Gastroesophageal sphincter (tissue), 4 donors: ENCODE data around the gene DMRTC1B. TPM values are rescaled to one million over a fixed set of nuclear protein-coding genes. Genes with fewer than 3 reads are reported as not detected.
"Not testable (repeated sequence)": the region's sequence is repeated elsewhere in the genome, so short reads cannot be mapped to it uniquely, and the experiment has no call there.

ENCODE experiments used
- ATAC-seq: fragments of 150-250 bp; one replicate; pipeline ENCODE4 v1.9.1; 2016; ENCODE audit warnings: mild to moderate bottlenecking, moderate library complexity
- H3K27ac ChIP-seq, 4 donors: fragments of 200-600 bp; sonication (generic) in 3 of 4; 1 replicate in 3 of 4; 2 replicates in 1 of 4; pipeline ENCODE4 v1.5.1; 2016 to 2019
- H3K27me3 ChIP-seq: fragments of 200-600 bp; sonication (generic); one replicate; pipeline ENCODE4 v1.5.1; 2019
- H3K36me3 ChIP-seq, 2 donors: fragments of 200-600 bp; sonication (generic); one replicate each; pipeline ENCODE4 v1.5.1; 2019; ENCODE audit warnings: control low read depth in 1 of 2
- H3K4me1 ChIP-seq, 3 donors: fragments of 200-600 bp; sonication (generic); 1 replicate in 2 of 3; 2 replicates in 1 of 3; pipeline ENCODE4 v1.5.1; 2016 to 2019; ENCODE audit warnings: control low read depth in 2 of 3
- H3K4me3 ChIP-seq, 2 donors: fragments of 200-600 bp; sonication (generic); one replicate each; pipeline ENCODE4 v1.5.1; 2019; ENCODE audit warnings: mild to moderate bottlenecking in 1 of 2, moderate library complexity in 1 of 2
- H3K9me3 ChIP-seq, 3 donors: fragments of 200-600 bp; sonication (generic); one replicate each; pipeline ENCODE4 v1.5.1; 2017 to 2019; ENCODE audit warnings: control low read depth in 2 of 3
- WGBS, 2 donors: methylation state at CpG; one replicate each; pipeline ENCODE4 v1.1.5; 2018; ENCODE audit warnings: low coverage in 1 of 2; 5-methylcytosine and 5-hydroxymethylcytosine counted together
- small RNA-seq, 4 donors: library from RNA; depleted of rRNA; stranded (forward); fragments of <200 nt; gene quantifications; one replicate each; pipeline ENCODE3, GENCODE V24; 2016
- total RNA-seq, 4 donors: library from RNA; depleted of rRNA; stranded (reverse); fragments of >200 nt; gene quantifications; one replicate each; pipeline ENCODE4 v1.1.0, GENCODE V29; 2016

DMRTC1B gene
- total RNA-seq, 4 donors from 2014 or later: not detected

DNA sequence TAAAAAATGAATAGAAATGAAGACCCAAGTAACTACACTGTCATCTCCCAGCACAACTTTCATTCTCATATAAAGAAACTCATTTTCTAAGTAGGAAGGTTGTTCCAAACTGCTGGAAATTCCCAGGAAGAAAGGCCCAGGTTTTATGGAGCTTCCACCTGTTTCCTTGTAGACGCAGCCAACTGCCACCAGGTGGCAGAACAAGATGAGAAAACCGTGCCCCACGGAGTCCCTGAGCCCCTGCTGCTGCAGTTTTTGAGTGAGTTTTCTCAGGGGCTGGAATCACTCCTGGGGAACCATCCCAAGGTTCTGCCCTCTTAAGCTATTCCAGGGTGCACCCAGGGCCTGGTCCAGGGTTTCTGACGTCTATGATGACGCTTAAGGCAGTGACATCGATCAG lies 7.3 kb downstream of the DMRTC1B start:
- ATAC-seq, H3K27ac ChIP-seq, H3K36me3 ChIP-seq, H3K27me3 ChIP-seq, H3K4me3 ChIP-seq, H3K4me1 ChIP-seq, H3K9me3 ChIP-seq: not testable (repeated sequence)
- WGBS, 2 donors: no CpG with 5 or more reads among the region's 6 CpGs

DNA sequence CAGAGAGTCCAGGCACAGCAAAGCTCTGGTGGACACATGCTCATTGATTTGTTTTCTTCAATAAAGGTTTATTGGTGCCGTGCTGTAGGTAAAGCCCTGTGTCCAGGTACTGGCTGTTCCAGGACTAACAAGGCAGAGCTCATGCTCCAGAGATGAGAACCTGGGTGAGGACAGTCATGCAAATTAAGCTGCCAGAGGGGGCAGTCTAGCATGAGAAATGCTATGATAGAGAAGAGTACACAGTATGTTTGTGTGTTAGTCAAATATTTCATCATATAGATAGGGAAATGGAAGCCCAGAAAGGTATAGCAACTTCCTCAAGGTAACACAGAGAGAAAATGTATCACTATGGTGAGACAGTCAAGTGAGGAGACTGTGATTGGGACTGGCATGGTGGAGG lies 11.5 kb downstream of the DMRTC1B start:
- H3K4me1 ChIP-seq, H3K27me3 ChIP-seq, H3K4me3 ChIP-seq, ATAC-seq, H3K9me3 ChIP-seq, H3K27ac ChIP-seq, H3K36me3 ChIP-seq: not testable (repeated sequence)
- no CpG with 5 or more reads among the region's 1 CpG for WGBS, 2 donors

DNA sequence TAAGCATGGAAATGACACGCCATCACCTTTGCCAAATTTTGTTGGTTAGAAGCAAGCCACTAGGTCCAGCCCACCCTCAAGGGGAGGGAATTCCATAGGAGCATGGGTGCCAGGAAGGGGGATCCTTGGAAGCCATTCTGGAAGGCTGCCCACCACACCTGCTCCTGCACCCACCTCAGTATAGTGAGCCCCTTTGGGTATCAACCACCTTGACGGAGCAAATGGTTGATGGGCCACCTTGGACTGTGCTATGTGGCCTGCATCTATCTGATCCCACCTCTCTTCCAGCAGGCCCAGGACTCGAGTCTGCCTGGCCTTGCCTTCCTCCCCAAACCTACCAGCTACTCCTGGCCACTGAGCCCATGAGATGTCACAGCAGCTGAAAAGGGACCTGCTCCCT lies 13.7 kb downstream of the DMRTC1B start:
- not testable (repeated sequence) for H3K9me3 ChIP-seq, H3K27ac ChIP-seq, H3K36me3 ChIP-seq, H3K27me3 ChIP-seq, ATAC-seq, H3K4me1 ChIP-seq, H3K4me3 ChIP-seq
- WGBS, 2 donors: no CpG with 5 or more reads among the region's 3 CpGs

DNA sequence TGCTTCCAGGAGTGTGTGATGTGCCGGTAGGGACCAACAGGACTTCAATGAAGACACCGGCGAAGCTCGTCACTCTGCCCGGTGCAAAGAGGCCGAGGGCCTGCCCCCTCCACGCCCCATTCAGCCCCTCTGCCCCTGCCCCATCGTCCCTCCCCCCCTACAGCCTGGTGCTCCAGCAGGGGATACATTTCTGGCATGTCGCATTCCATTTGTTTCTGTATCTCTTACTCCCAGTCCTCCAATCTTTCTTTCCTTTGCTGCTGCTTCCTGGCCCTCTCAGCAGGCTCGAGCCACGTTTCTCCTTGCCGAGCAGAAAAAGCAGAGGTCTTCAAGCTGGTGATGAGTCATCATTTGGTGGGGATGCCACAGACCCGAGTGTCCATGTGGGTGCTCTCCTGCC lies 31.4 kb downstream of the DMRTC1B start, which contains the start of gene FAM236D:
Gene FAM236D (minus strand): TSS at position 101 of the 400 bp plus-strand sequence. CDS start 100 bp downstream, at position 1.
- not testable (repeated sequence) for H3K27me3 ChIP-seq, H3K4me1 ChIP-seq, H3K4me3 ChIP-seq, H3K36me3 ChIP-seq, H3K27ac ChIP-seq, H3K9me3 ChIP-seq, ATAC-seq
- no CpG with 5 or more reads among the region's 13 CpGs for WGBS, 2 donors

DNA sequence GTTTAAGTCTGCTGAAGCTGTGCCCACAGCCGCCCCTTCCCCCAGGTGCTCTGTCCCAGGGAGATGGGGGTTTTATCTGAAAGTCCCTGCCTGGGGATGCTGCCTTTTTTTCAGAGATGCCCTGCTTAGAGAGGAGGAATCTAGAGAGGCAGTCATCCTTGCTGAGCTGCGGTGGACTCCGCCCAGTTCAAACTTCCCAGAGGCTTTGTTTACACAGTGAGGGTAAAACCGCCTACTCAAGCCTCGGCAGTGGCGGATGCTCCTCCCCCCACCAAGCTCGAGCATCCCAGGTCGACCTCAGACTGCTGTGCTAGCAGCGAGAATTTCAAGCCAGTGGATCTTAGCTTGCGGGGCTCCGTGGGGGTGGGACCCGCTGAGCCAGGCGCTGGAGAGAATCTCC lies 54.0 kb downstream of the DMRTC1B start:
- not testable (repeated sequence) for H3K4me3 ChIP-seq, H3K27ac ChIP-seq, H3K4me1 ChIP-seq, H3K9me3 ChIP-seq, H3K36me3 ChIP-seq, H3K27me3 ChIP-seq, ATAC-seq
- WGBS, 2 donors: no CpG with 5 or more reads among the region's 13 CpGs

DNA sequence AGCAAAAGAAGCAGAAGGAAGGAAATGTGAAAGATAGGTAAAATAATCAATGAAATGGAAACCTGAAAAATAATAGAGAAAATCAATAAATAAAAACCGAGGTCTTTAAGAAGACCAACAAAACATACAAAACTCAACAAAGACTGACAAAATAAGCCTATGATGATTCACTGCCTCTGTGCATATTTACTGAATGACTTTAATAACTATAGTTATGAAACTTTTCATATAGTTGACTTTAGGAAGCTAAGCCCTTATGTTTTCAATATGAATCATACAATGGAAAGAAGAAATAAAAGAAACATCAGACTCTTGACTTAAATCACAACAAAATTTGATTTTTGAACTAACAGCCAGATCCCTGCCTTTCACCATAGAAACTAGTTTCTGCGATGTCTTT lies 60.8 kb downstream of the DMRTC1B start:
- H3K27me3 ChIP-seq, H3K27ac ChIP-seq, H3K4me3 ChIP-seq, H3K36me3 ChIP-seq, H3K4me1 ChIP-seq, H3K9me3 ChIP-seq, ATAC-seq: not testable (repeated sequence)
- WGBS, 2 donors: no CpG with 5 or more reads among the region's 2 CpGs

DNA sequence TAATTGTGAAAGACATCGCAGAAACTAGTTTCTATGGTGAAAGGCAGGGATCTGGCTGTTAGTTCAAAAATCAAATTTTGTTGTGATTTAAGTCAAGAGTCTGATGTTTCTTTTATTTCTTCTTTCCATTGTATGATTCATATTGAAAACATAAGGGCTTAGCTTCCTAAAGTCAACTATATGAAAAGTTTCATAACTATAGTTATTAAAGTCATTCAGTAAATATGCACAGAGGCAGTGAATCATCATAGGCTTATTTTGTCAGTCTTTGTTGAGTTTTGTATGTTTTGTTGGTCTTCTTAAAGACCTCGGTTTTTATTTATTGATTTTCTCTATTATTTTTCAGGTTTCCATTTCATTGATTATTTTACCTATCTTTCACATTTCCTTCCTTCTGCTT lies 106.2 kb downstream of the DMRTC1B start:
- H3K27ac ChIP-seq, H3K9me3 ChIP-seq, H3K4me3 ChIP-seq, H3K4me1 ChIP-seq, ATAC-seq, H3K27me3 ChIP-seq, H3K36me3 ChIP-seq: not testable (repeated sequence)
- WGBS, 2 donors: no CpG with 5 or more reads among the region's 2 CpGs

DNA sequence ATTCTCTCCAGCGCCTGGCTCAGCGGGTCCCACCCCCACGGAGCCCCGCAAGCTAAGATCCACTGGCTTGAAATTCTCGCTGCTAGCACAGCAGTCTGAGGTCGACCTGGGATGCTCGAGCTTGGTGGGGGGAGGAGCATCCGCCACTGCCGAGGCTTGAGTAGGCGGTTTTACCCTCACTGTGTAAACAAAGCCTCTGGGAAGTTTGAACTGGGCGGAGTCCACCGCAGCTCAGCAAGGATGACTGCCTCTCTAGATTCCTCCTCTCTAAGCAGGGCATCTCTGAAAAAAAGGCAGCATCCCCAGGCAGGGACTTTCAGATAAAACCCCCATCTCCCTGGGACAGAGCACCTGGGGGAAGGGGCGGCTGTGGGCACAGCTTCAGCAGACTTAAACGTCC lies 113.0 kb downstream of the DMRTC1B start:
- H3K27me3 ChIP-seq, H3K4me3 ChIP-seq, H3K27ac ChIP-seq, H3K4me1 ChIP-seq, H3K36me3 ChIP-seq, ATAC-seq, H3K9me3 ChIP-seq: not testable (repeated sequence)
- no CpG with 5 or more reads among the region's 14 CpGs for WGBS, 2 donors

Small RNA genes within 50 kb of the gene (small RNA-seq; reads per million reads assigned to genes)
- 0 reads per million in 4 donors for gene RNU1-112P

Other genes starting within 250 kb of the DMRTC1B start
- gene HDAC8, start 204.0 kb upstream of the DMRTC1B start, total RNA-seq: 10 to 100 TPM; 15.7 to 34.2 (median 25.6) TPM
- 10 to 100 TPM in 3 of 4 donors, 1 to 10 TPM in 1; 4.5 to 22.9 (median 15.7) TPM for gene PHKA1, start 62.6 kb upstream of the DMRTC1B start, total RNA-seq
- gene FAM236B, start 5.8 kb downstream of the DMRTC1B start, total RNA-seq: not detected
- not detected for gene FAM236D, start 31.3 kb downstream of the DMRTC1B start, total RNA-seq
- not detected for gene FAM236C, start 135.7 kb downstream of the DMRTC1B start, total RNA-seq
- not detected for gene FAM236A, start 161.3 kb downstream of the DMRTC1B start, total RNA-seq
- under 1 TPM in 1 of 4 donors, not detected in 3; 0.81 TPM for gene DMRTC1, start 166.9 kb downstream of the DMRTC1B start, total RNA-seq
- not detected for gene PABPC1L2B, start 226.0 kb downstream of the DMRTC1B start, total RNA-seq